Chondrocyte (in vitro differentiated cells): ENCODE measurements around the gene SPDYC. TPM values are rescaled to one million over a fixed set of nuclear protein-coding genes. Genes with fewer than 3 reads are reported as not detected.

ENCODE experiments used
- DNase-seq: peaks from one replicate; pipeline ENCODE4 v3.0.0; 2021; ENCODE audit warnings: mixed read lengths, low spot score
- H3K27ac Mint-ChIP-seq: one replicate; pipeline ENCODE4 v1.8.0; 2021; ENCODE audit warnings: mild to moderate bottlenecking, moderate library complexity, mixed read lengths; ENCODE audit not compliant: unreplicated experiment
- H3K27me3 Mint-ChIP-seq: 2 replicates; pipeline ENCODE4 v1.8.0; 2021; ENCODE audit warnings: low read depth, mixed read lengths
- H3K36me3 Mint-ChIP-seq: 2 replicates; pipeline ENCODE4 v1.8.0; 2021; ENCODE audit warnings: low read depth, mixed read lengths
- H3K4me1 Mint-ChIP-seq: 2 replicates; pipeline ENCODE4 v1.8.0; 2021; ENCODE audit warnings: low read depth, mild to moderate bottlenecking, mixed read lengths
- H3K4me3 Mint-ChIP-seq: one replicate; pipeline ENCODE4 v1.8.0; 2021; ENCODE audit warnings: mild to moderate bottlenecking, moderate library complexity, mixed read lengths; ENCODE audit not compliant: unreplicated experiment
- H3K9me3 Mint-ChIP-seq: 2 replicates; pipeline ENCODE4 v1.8.0; 2021; ENCODE audit warnings: low read depth, mixed read lengths
- CTCF ChIP-seq: fragments of 200-600 bp; sonication (generic); IDR thresholded peaks from 2 replicates; pipeline ENCODE4 v1.5.0; 2021; ENCODE audit warnings: antibody characterized with exemption, mild to moderate bottlenecking, moderate library complexity
- total RNA-seq: library from RNA; stranded (reverse); gene quantifications from 3 replicates; pipeline ENCODE4 v1.2.1, GENCODE V29; 2021

SPDYC gene
- total RNA-seq, 1 donor from 2014 or later, result not detected

- peaks cover 31% of the 10 kb centered on the region for H3K36me3 Mint-ChIP-seq
- H3K27me3 Mint-ChIP-seq, result no peaks in the 10 kb centered on the region
- TF ChIP-seq CTCF, result no peak
- no peak for DNase-seq
- H3K4me1 Mint-ChIP-seq, result no peaks in the 10 kb centered on the region
- H3K27ac Mint-ChIP-seq, result no peak overlapping the region
- H3K9me3 Mint-ChIP-seq, result no peaks in the 10 kb centered on the region
- no peak overlapping the region for H3K4me3 Mint-ChIP-seq
These were observed 19.2 kb downstream of the SPDYC start for GRCh38 chr11:65189191-65189590.

- H3K27ac Mint-ChIP-seq, result no peak overlapping the region
- no peak overlapping the region for H3K4me3 Mint-ChIP-seq
- peaks cover 32% of the 10 kb centered on the region for H3K36me3 Mint-ChIP-seq
- peaks cover 3% of the 10 kb centered on the region for H3K9me3 Mint-ChIP-seq
- H3K27me3 Mint-ChIP-seq, result no peaks in the 10 kb centered on the region
- TF ChIP-seq CTCF, result no peak
- H3K4me1 Mint-ChIP-seq, result no peaks in the 10 kb centered on the region
- no peak for DNase-seq
These were observed 24.5 kb downstream of the SPDYC start for GRCh38 chr11:65194564-65194963.

- Mint-ChIP-seq H3K9me3 (no peaks in the 10 kb centered on the region), H3K27me3 (no peaks in the 10 kb centered on the region), H3K4me1 (no peaks in the 10 kb centered on the region), H3K27ac (no peak overlapping the region), H3K4me3 (no peak overlapping the region), H3K36me3 (peaks cover 31% of the 10 kb centered on the region)
- peak; percentile 59 for DNase-seq
- no peak for TF ChIP-seq CTCF
These were observed 34.1 kb downstream of the SPDYC start for GRCh38 chr11:65204143-65204542.

GRCh38 chr11:65204646-65205601, 34.9 kb downstream of the SPDYC start:
- H3K4me3 Mint-ChIP-seq, result no peak overlapping the region
- no peak overlapping the region for H3K27ac Mint-ChIP-seq
- peak; percentile 78 for DNase-seq

GRCh38 chr11:65205602-65205967, 35.6 kb downstream of the SPDYC start:
- H3K27me3 Mint-ChIP-seq, result no peaks in the 10 kb centered on the region
- no peak for TF ChIP-seq CTCF
- H3K36me3 Mint-ChIP-seq, result peaks cover 37% of the 10 kb centered on the region

More at GRCh38 chr11:65204646-65205601, 34.9 kb downstream of the SPDYC start:
- TF ChIP-seq CTCF, result peak; percentile 89
- peaks cover 33% of the 10 kb centered on the region for H3K36me3 Mint-ChIP-seq
- no peaks in the 10 kb centered on the region for H3K4me1 Mint-ChIP-seq
- H3K9me3 Mint-ChIP-seq, result no peaks in the 10 kb centered on the region
- no peaks in the 10 kb centered on the region for H3K27me3 Mint-ChIP-seq

More at GRCh38 chr11:65205602-65205967, 35.6 kb downstream of the SPDYC start:
- no peak overlapping the region for H3K27ac Mint-ChIP-seq
- H3K4me1 Mint-ChIP-seq, result no peaks in the 10 kb centered on the region
- H3K4me3 Mint-ChIP-seq, result no peak overlapping the region
- no peak for DNase-seq
- H3K9me3 Mint-ChIP-seq, result no peaks in the 10 kb centered on the region
